GM23338 (cell line): Measurements from ENCODE around the gene PVALB. TPM values are rescaled to one million over a fixed set of nuclear protein-coding genes. Genes with fewer than 3 reads are reported as not detected.

Experiments
- ATAC-seq: fragments of 200-7000 bp; cut with Tn5 transposase; 3 replicates; pipeline ENCODE4 v1.9.1; 2020
- DNase-seq: peaks from one replicate; pipeline ENCODE4 v3.0.0-alpha.2; 2015; ENCODE audit warnings: low spot score
- H2AFZ ChIP-seq: fragments of 200-600 bp; sonication (generic); 2 replicates; pipeline ENCODE4 v1.8.0; 2016; ENCODE audit warnings: antibody characterized with exemption, mild to moderate bottlenecking, moderate library complexity
- H3F3A ChIP-seq: fragments of 200-600 bp; sonication (generic); replicated peaks from 2 replicates; pipeline ENCODE4 v1.8.0; 2017; ENCODE audit warnings: antibody characterized with exemption, mixed run types, low read depth
- H3K27ac ChIP-seq: fragments of 200-600 bp; sonication (generic); 2 replicates; pipeline ENCODE4 v1.6.1; 2016; ENCODE audit warnings: low read depth
- H3K27me3 ChIP-seq: fragments of 200-600 bp; sonication (generic); 2 replicates; pipeline ENCODE4 v1.8.0; 2016; ENCODE audit warnings: mild to moderate bottlenecking, mixed run types, moderate library complexity; ENCODE audit not compliant: insufficient read depth
- H3K36me3 ChIP-seq: fragments of 200-600 bp; sonication (generic); 2 replicates; pipeline ENCODE4 v1.8.0; 2016; ENCODE audit warnings: mild to moderate bottlenecking; ENCODE audit not compliant: insufficient read depth
- H3K4me1 ChIP-seq: fragments of 200-600 bp; sonication (generic); 2 replicates; pipeline ENCODE4 v1.8.0; 2016; ENCODE audit warnings: mild to moderate bottlenecking, moderate library complexity; ENCODE audit not compliant: insufficient read depth
- H3K4me2 ChIP-seq: fragments of 200-600 bp; sonication (generic); 2 replicates; pipeline ENCODE4 v1.7.1; 2017; ENCODE audit warnings: mixed run types
- H3K4me3 ChIP-seq: fragments of 200-600 bp; sonication (generic); 2 replicates; pipeline ENCODE4 v1.6.1; 2016; ENCODE audit warnings: mixed run types
- H3K79me2 ChIP-seq: fragments of 200-600 bp; sonication (generic); replicated peaks from 2 replicates; pipeline ENCODE4 v1.8.0; 2017; ENCODE audit warnings: mild to moderate bottlenecking; ENCODE audit not compliant: insufficient read depth
- H3K9me2 ChIP-seq: fragments of 200-600 bp; sonication (generic); 2 replicates; pipeline ENCODE4 v1.8.0; 2017; ENCODE audit not compliant: insufficient read depth
- H4K20me1 ChIP-seq: fragments of 200-600 bp; sonication (generic); replicated peaks from 2 replicates; pipeline ENCODE4 v1.8.0; 2017; ENCODE audit warnings: mild to moderate bottlenecking; ENCODE audit not compliant: insufficient read depth
- H3K27ac Mint-ChIP-seq: 2 replicates; pipeline ENCODE4 v1.8.0; 2020; ENCODE audit warnings: inconsistent platforms, mild to moderate bottlenecking, moderate library complexity, mixed read lengths
- H3K27me3 Mint-ChIP-seq: 3 replicates; pipeline ENCODE4 v1.8.0; 2022; ENCODE audit warnings: low read depth, mild to moderate bottlenecking, moderate library complexity, mixed read lengths, inconsistent platforms; ENCODE audit not compliant: insufficient read depth, poor library complexity
- H3K36me3 Mint-ChIP-seq: 3 replicates; pipeline ENCODE4 v1.8.0; 2021; ENCODE audit warnings: low read depth, mild to moderate bottlenecking, inconsistent platforms, moderate library complexity, mixed read lengths
- H3K4me1 Mint-ChIP-seq: 3 replicates; pipeline ENCODE4 v1.8.0; 2020; ENCODE audit warnings: mild to moderate bottlenecking, inconsistent platforms, mixed read lengths
- H3K4me3 Mint-ChIP-seq: 3 replicates; pipeline ENCODE4 v1.8.0; 2021; ENCODE audit warnings: moderate library complexity, mild to moderate bottlenecking, inconsistent platforms, mixed read lengths
- H3K9me3 Mint-ChIP-seq: 3 replicates; pipeline ENCODE4 v1.8.0; 2020; ENCODE audit warnings: moderate library complexity, mild to moderate bottlenecking, inconsistent platforms, mixed read lengths
- CREB1 ChIP-seq: fragments of 250-450 bp; sonication (Bioruptor Pico); IDR thresholded peaks from 2 replicates; pipeline ENCODE4 v1.5.0; 2020; ENCODE audit warnings: low read depth, mild to moderate bottlenecking, moderate library complexity
- EZH2 ChIP-seq: fragments of 200-600 bp; sonication (generic); IDR thresholded peaks from one replicate; pipeline ENCODE4 v1.8.0; 2017; ENCODE audit warnings: antibody characterized with exemption, mild to moderate bottlenecking, low read depth; ENCODE audit not compliant: unreplicated experiment
- EZH2phosphoT487 ChIP-seq: fragments of 200-600 bp; sonication (generic); IDR thresholded peaks from one replicate; pipeline ENCODE4 v1.8.1; 2018; ENCODE audit warnings: antibody characterized with exemption; ENCODE audit not compliant: unreplicated experiment
- JUNB ChIP-seq: IDR thresholded peaks from one replicate; pipeline ENCODE4 v1.6.1; 2016; ENCODE audit warnings: antibody characterized with exemption; ENCODE audit not compliant: unreplicated experiment
- NANOG ChIP-seq: IDR thresholded peaks from 2 replicates; pipeline ENCODE4 v1.6.1; 2016; ENCODE audit warnings: antibody characterized with exemption, borderline replicate concordance
- POLR2AphosphoS5 ChIP-seq: IDR thresholded peaks from 2 replicates; pipeline ENCODE4 v1.6.1; 2016; ENCODE audit warnings: antibody characterized with exemption, low read depth
- STAT1 ChIP-seq: IDR thresholded peaks from one replicate; pipeline ENCODE4 v1.6.1; 2016; ENCODE audit warnings: antibody characterized with exemption; ENCODE audit not compliant: unreplicated experiment
- ZNF114 ChIP-seq: fragments of 250-450 bp; sonication (Bioruptor Pico); IDR thresholded peaks from 2 replicates; pipeline ENCODE4 v1.5.0; 2020; ENCODE audit warnings: mild to moderate bottlenecking, moderate library complexity
- polyA plus RNA-seq: library from polyadenylated mRNA; unstranded; fragments of >200 nt; fragmentation: Nextera tagmentation; extraction: Ambion mirVana; gene quantifications from 2 replicates; pipeline ENCODE4 v1.2.1, GENCODE V29; 2016
- total RNA-seq: library from RNA; depleted of rRNA; stranded (reverse); fragments of >200 nt; shearing (Covaris generic); gene quantifications from 2 replicates; pipeline ENCODE4 v1.2.3, GENCODE V29; 2014
- TF ChIP-seq, protein P1 (sequence below), 2 experiments: fragments of 200-600 bp in 1 of 2; sonication (generic) in 1 of 2; conservative IDR thresholded peaks; 2 replicates each; pipeline versions ENCODE4 v1.5.1 to v1.6.1; 2016 to 2017; ENCODE audit warnings: antibody characterized with exemption in 2 of 2, low read depth in 2 of 2, mild to moderate bottlenecking in 2 of 2, moderate library complexity in 1 of 2
- TF ChIP-seq, protein P2 (sequence below): IDR thresholded peaks from one replicate; pipeline ENCODE4 v1.6.1; 2018; ENCODE audit warnings: antibody characterized with exemption; ENCODE audit not compliant: unreplicated experiment
- TF ChIP-seq, protein P3 (sequence below): fragments of 250-450 bp; sonication (Bioruptor Pico); IDR thresholded peaks from 2 replicates; pipeline ENCODE4 v1.5.0; 2020; ENCODE audit warnings: mild to moderate bottlenecking, moderate library complexity

The PVALB gene
- total and polyA plus RNA-seq, 2 experiments from 2014 or later: 7.9 TPM; not detected in 1

DNA sequence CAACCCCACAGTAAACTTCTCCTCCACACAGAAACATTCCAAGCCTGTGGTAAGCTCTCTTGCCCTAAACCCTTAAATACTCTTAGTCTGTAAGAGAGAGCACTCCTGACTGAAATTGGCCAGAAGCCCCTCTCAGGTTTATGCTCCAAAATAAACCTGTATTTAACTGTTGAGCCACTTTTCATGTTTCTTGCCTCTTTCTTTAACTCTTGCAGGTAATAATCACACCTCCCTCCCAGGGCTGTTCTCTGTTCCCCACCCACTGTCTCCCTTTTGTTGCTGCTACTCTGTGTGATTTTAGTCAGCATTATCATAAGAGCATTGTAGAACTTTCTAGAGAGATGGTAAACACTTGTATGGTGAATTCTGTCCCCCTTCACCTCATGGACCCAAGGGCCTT lies 38.8 kb downstream of the PVALB start:
- peaks cover 21% of the 10 kb centered on the region for H3K27me3 Mint-ChIP-seq
- H3K4me1 Mint-ChIP-seq: peaks cover 25% of the 10 kb centered on the region
- peaks cover 25% of the 10 kb centered on the region for H3K36me3 Mint-ChIP-seq
- Histone ChIP-seq H3K4me3 (no peak overlapping the region), H3K36me3 (no peaks in the 10 kb centered on the region), H3K27me3 (peaks cover 8% of the 10 kb centered on the region), H3K4me2 (no peak overlapping the region), H4K20me1 (no peaks in the 10 kb centered on the region), H3K9me2 (no peaks in the 10 kb centered on the region), H3K27ac (no peak overlapping the region), H3F3A (no peaks in the 10 kb centered on the region), H3K79me2 (peaks cover 3% of the 10 kb centered on the region; the same call in 1 of the 2 replicates), H2AFZ (no peak overlapping the region), H3K4me1 (peaks cover 7% of the 10 kb centered on the region)
- TF ChIP-seq NANOG (no peak), POLR2AphosphoS5 (no peak), STAT1 (no peak), JUNB (no peak), EZH2phosphoT487 (no peak), EZH2 (no peak), ZNF114 (CRISPR knock-in tag) (no peak), CREB1 (no peak)
- TF ChIP-seq, protein P1, sequence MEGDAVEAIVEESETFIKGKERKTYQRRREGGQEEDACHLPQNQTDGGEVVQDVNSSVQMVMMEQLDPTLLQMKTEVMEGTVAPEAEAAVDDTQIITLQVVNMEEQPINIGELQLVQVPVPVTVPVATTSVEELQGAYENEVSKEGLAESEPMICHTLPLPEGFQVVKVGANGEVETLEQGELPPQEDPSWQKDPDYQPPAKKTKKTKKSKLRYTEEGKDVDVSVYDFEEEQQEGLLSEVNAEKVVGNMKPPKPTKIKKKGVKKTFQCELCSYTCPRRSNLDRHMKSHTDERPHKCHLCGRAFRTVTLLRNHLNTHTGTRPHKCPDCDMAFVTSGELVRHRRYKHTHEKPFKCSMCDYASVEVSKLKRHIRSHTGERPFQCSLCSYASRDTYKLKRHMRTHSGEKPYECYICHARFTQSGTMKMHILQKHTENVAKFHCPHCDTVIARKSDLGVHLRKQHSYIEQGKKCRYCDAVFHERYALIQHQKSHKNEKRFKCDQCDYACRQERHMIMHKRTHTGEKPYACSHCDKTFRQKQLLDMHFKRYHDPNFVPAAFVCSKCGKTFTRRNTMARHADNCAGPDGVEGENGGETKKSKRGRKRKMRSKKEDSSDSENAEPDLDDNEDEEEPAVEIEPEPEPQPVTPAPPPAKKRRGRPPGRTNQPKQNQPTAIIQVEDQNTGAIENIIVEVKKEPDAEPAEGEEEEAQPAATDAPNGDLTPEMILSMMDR (conservative IDR thresholded peaks at IDR 0.05; ENCODE audit: low read depth in 2 of 2): no peak
- TF ChIP-seq, protein P2, sequence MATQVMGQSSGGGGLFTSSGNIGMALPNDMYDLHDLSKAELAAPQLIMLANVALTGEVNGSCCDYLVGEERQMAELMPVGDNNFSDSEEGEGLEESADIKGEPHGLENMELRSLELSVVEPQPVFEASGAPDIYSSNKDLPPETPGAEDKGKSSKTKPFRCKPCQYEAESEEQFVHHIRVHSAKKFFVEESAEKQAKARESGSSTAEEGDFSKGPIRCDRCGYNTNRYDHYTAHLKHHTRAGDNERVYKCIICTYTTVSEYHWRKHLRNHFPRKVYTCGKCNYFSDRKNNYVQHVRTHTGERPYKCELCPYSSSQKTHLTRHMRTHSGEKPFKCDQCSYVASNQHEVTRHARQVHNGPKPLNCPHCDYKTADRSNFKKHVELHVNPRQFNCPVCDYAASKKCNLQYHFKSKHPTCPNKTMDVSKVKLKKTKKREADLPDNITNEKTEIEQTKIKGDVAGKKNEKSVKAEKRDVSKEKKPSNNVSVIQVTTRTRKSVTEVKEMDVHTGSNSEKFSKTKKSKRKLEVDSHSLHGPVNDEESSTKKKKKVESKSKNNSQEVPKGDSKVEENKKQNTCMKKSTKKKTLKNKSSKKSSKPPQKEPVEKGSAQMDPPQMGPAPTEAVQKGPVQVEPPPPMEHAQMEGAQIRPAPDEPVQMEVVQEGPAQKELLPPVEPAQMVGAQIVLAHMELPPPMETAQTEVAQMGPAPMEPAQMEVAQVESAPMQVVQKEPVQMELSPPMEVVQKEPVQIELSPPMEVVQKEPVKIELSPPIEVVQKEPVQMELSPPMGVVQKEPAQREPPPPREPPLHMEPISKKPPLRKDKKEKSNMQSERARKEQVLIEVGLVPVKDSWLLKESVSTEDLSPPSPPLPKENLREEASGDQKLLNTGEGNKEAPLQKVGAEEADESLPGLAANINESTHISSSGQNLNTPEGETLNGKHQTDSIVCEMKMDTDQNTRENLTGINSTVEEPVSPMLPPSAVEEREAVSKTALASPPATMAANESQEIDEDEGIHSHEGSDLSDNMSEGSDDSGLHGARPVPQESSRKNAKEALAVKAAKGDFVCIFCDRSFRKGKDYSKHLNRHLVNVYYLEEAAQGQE: no peak
- TF ChIP-seq, protein P3, sequence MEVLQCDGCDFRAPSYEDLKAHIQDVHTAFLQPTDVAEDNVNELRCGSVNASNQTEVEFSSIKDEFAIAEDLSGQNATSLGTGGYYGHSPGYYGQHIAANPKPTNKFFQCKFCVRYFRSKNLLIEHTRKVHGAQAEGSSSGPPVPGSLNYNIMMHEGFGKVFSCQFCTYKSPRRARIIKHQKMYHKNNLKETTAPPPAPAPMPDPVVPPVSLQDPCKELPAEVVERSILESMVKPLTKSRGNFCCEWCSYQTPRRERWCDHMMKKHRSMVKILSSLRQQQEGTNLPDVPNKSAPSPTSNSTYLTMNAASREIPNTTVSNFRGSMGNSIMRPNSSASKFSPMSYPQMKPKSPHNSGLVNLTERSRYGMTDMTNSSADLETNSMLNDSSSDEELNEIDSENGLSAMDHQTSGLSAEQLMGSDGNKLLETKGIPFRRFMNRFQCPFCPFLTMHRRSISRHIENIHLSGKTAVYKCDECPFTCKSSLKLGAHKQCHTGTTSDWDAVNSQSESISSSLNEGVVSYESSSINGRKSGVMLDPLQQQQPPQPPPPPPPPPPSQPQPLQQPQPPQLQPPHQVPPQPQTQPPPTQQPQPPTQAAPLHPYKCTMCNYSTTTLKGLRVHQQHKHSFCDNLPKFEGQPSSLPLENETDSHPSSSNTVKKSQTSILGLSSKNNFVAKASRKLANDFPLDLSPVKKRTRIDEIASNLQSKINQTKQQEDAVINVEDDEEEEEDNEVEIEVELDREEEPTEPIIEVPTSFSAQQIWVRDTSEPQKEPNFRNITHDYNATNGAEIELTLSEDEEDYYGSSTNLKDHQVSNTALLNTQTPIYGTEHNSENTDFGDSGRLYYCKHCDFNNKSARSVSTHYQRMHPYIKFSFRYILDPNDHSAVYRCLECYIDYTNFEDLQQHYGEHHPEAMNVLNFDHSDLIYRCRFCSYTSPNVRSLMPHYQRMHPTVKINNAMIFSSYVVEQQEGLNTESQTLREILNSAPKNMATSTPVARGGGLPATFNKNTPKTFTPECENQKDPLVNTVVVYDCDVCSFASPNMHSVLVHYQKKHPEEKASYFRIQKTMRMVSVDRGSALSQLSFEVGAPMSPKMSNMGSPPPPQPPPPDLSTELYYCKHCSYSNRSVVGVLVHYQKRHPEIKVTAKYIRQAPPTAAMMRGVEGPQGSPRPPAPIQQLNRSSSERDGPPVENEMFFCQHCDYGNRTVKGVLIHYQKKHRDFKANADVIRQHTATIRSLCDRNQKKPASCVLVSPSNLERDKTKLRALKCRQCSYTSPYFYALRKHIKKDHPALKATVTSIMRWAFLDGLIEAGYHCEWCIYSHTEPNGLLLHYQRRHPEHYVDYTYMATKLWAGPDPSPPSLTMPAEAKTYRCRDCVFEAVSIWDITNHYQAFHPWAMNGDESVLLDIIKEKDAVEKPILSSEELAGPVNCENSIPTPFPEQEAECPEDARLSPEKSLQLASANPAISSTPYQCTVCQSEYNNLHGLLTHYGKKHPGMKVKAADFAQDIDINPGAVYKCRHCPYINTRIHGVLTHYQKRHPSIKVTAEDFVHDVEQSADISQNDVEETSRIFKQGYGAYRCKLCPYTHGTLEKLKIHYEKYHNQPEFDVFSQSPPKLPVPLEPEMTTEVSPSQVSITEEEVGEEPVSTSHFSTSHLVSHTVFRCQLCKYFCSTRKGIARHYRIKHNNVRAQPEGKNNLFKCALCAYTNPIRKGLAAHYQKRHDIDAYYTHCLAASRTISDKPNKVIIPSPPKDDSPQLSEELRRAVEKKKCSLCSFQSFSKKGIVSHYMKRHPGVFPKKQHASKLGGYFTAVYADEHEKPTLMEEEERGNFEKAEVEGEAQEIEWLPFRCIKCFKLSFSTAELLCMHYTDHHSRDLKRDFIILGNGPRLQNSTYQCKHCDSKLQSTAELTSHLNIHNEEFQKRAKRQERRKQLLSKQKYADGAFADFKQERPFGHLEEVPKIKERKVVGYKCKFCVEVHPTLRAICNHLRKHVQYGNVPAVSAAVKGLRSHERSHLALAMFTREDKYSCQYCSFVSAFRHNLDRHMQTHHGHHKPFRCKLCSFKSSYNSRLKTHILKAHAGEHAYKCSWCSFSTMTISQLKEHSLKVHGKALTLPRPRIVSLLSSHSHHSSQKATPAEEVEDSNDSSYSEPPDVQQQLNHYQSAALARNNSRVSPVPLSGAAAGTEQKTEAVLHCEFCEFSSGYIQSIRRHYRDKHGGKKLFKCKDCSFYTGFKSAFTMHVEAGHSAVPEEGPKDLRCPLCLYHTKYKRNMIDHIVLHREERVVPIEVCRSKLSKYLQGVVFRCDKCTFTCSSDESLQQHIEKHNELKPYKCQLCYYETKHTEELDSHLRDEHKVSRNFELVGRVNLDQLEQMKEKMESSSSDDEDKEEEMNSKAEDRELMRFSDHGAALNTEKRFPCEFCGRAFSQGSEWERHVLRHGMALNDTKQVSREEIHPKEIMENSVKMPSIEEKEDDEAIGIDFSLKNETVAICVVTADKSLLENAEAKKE: no peak
- ATAC-seq (no peak), DNase-seq (no peak)
- H3K4me3 Mint-ChIP-seq: no peak overlapping the region; the same call in 2 of the 3 replicates
- H3K27ac Mint-ChIP-seq: no peak overlapping the region
- H3K9me3 Mint-ChIP-seq: peaks cover 32% of the 10 kb centered on the region
